Spleen (tissue), 7 donors: ENCODE measurements around the gene RBM47.
A peak's percentile ranks its signal among the peaks of the same experiment; 100 is the strongest.

ENCODE experiments used
- POLR2A ChIP-seq, 3 donors: fragments of 450-650 bp; IDR thresholded peaks; one replicate each; pipeline ENCODE4 v1.5.1; 2017; ENCODE audit warnings: antibody characterized with exemption in 3 of 3, mild to moderate bottlenecking in 1 of 3
- POLR2AphosphoS5 ChIP-seq, 3 donors: sonication (generic); formaldehyde crosslinking; IDR thresholded peaks; one replicate each; pipeline ENCODE4 v1.5.1; 2017; ENCODE audit warnings: antibody characterized with exemption in 3 of 3
- TF ChIP-seq, protein P1 (sequence below), 11 experiments: fragments of 200-600 bp in 7 of 11; fragments of 450-650 bp in 4 of 11; sonication (generic) in 4 of 11; IDR thresholded peaks in 8 of 11; conservative IDR thresholded peaks in 3 of 11; 1 replicate in 7 of 11; 2 replicates in 4 of 11; pipeline versions ENCODE4 v1.4.0 to v1.8.0; 2016 to 2021; ENCODE audit warnings: antibody characterized with exemption in 11 of 11, inconsistent platforms in 4 of 11, mild to moderate bottlenecking in 1 of 11
- donor health status: DM: no; HTN: no; CAD: no; lungs with moderate emphysema.
- donor health status: DM: no; HTN: no; CAD: no.
- donor health status: DM: no; HTN: no; CAD: no.

DNA sequence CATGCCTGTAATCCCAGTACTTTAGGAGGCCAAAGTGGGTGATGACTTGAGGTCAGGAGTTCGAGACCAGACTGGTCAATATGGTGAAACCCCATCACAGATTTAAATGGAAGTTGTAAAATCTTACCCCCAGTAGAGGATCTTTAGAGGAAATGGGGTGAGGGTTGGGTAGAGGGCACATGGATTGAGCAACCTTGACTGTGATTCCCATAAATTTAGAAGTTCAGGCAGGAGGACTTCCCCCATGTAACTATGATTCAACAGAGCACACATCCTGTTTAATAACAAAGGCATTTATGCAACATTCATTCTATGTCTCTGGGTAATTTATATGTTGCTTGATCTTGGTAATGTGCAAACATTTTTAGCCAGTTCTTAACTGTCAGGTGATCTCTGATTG lies 143.1 kb downstream of the RBM47 start:
- TF ChIP-seq, protein P1, sequence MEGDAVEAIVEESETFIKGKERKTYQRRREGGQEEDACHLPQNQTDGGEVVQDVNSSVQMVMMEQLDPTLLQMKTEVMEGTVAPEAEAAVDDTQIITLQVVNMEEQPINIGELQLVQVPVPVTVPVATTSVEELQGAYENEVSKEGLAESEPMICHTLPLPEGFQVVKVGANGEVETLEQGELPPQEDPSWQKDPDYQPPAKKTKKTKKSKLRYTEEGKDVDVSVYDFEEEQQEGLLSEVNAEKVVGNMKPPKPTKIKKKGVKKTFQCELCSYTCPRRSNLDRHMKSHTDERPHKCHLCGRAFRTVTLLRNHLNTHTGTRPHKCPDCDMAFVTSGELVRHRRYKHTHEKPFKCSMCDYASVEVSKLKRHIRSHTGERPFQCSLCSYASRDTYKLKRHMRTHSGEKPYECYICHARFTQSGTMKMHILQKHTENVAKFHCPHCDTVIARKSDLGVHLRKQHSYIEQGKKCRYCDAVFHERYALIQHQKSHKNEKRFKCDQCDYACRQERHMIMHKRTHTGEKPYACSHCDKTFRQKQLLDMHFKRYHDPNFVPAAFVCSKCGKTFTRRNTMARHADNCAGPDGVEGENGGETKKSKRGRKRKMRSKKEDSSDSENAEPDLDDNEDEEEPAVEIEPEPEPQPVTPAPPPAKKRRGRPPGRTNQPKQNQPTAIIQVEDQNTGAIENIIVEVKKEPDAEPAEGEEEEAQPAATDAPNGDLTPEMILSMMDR (IDR thresholded peaks at IDR 0.05 in 8 of 11, conservative IDR thresholded peaks at IDR 0.05 in 3 of 11), result no peak
- no peak for TF ChIP-seq POLR2A (IDR thresholded peaks at IDR 0.05)
- peak in 1 of 3 donors; percentile 69 for TF ChIP-seq POLR2AphosphoS5 (IDR thresholded peaks at IDR 0.05)
